DND-41 (cell line): ENCODE results near the gene MACROD1.

Source experiments
- ATAC-seq: fragments of 200-7000 bp; cut with Tn5 transposase; 3 replicates; pipeline ENCODE4 v1.9.1; 2021; ENCODE audit warnings: low read depth; ENCODE audit not compliant: insufficient read depth
- DNase-seq: peaks from one replicate; pipeline ENCODE4 v3.0.0-alpha.2; 2020
- H2AFZ ChIP-seq: 2 replicates; pipeline ENCODE4 v1.6.0; 2012; ENCODE audit warnings: low read depth, low read length
- H3K27ac ChIP-seq: 2 replicates; pipeline ENCODE4 v1.5.1; 2012; ENCODE audit warnings: low read length, inconsistent platforms
- H3K27me3 ChIP-seq: fragments of 200-600 bp; sonication (generic); 2 replicates; pipeline ENCODE4 v1.6.0; 2012; ENCODE audit warnings: low read length, mild to moderate bottlenecking, inconsistent platforms; ENCODE audit not compliant: insufficient read depth, poor library complexity
- H3K36me3 ChIP-seq: 2 replicates; pipeline ENCODE4 v1.5.1; 2012; ENCODE audit warnings: low read length, inconsistent platforms; ENCODE audit not compliant: insufficient read depth
- H3K4me1 ChIP-seq: 2 replicates; pipeline ENCODE4 v1.5.1; 2012; ENCODE audit warnings: mild to moderate bottlenecking, low read length; ENCODE audit not compliant: insufficient read depth
- H3K4me2 ChIP-seq: 2 replicates; pipeline ENCODE4 v1.6.0; 2012; ENCODE audit warnings: mild to moderate bottlenecking, moderate library complexity, low read length, inconsistent platforms; ENCODE audit not compliant: insufficient read depth
- H3K4me3 ChIP-seq, 2 experiments: fragments of 200-600 bp in 1 of 2; shearing (Covaris generic) in 1 of 2; 2 replicates each; pipeline ENCODE4 v1.5.1; 2012 to 2016; ENCODE audit warnings: inconsistent platforms in 2 of 2, low read length in 2 of 2, mild to moderate bottlenecking in 2 of 2, low read depth in 1 of 2, moderate library complexity in 1 of 2
- H3K79me2 ChIP-seq: 2 replicates; pipeline ENCODE4 v1.6.0; 2012; ENCODE audit warnings: low read length, inconsistent platforms; ENCODE audit not compliant: insufficient read depth
- H3K9ac ChIP-seq: 2 replicates; pipeline ENCODE4 v1.6.0; 2012; ENCODE audit warnings: low read depth, mild to moderate bottlenecking, inconsistent platforms, low read length, moderate library complexity
- H3K9me3 ChIP-seq: 2 replicates; pipeline ENCODE4 v1.5.1; 2012; ENCODE audit warnings: low read length, moderate library complexity, mild to moderate bottlenecking, inconsistent platforms; ENCODE audit not compliant: insufficient read depth, severe bottlenecking
- H4K20me1 ChIP-seq: 2 replicates; pipeline ENCODE4 v1.6.0; 2012; ENCODE audit warnings: low read length; ENCODE audit not compliant: insufficient read depth
- EZH2 ChIP-seq: IDR thresholded peaks from 3 replicates; pipeline ENCODE4 v1.6.1; 2012; ENCODE audit warnings: borderline replicate concordance, low read depth, mild to moderate bottlenecking, moderate library complexity, low read length, inconsistent platforms; ENCODE audit not compliant: severe bottlenecking
- TF ChIP-seq, protein P1 (sequence below): IDR thresholded peaks from 2 replicates; pipeline ENCODE4 v1.5.1; 2012; ENCODE audit warnings: borderline replicate concordance, low read length, moderate library complexity, mild to moderate bottlenecking; ENCODE audit not compliant: poor library complexity, severe bottlenecking; ENCODE audit errors: extremely low read depth

MACROD1 gene

GRCh38 chr11:64204080-64204440 is 38.1 kb upstream of the MACROD1 start:
- H3K79me2 ChIP-seq, result peaks cover 41% of the 10 kb centered on the region
- DNase-seq (no peak), ATAC-seq (no peak)
- no peak overlapping the region for H3K4me3 ChIP-seq
- H2AFZ ChIP-seq, result no peak overlapping the region
- no peaks in the 10 kb centered on the region for H3K9me3 ChIP-seq
- no peak overlapping the region for H3K9ac ChIP-seq
- peaks cover 46% of the 10 kb centered on the region for H3K4me1 ChIP-seq
- peaks cover 75% of the 10 kb centered on the region for H3K36me3 ChIP-seq
- H3K27me3 ChIP-seq, result no peaks in the 10 kb centered on the region
- no peak overlapping the region for H3K4me2 ChIP-seq
- H3K27ac ChIP-seq, result no peak overlapping the region
- TF ChIP-seq, protein P1, sequence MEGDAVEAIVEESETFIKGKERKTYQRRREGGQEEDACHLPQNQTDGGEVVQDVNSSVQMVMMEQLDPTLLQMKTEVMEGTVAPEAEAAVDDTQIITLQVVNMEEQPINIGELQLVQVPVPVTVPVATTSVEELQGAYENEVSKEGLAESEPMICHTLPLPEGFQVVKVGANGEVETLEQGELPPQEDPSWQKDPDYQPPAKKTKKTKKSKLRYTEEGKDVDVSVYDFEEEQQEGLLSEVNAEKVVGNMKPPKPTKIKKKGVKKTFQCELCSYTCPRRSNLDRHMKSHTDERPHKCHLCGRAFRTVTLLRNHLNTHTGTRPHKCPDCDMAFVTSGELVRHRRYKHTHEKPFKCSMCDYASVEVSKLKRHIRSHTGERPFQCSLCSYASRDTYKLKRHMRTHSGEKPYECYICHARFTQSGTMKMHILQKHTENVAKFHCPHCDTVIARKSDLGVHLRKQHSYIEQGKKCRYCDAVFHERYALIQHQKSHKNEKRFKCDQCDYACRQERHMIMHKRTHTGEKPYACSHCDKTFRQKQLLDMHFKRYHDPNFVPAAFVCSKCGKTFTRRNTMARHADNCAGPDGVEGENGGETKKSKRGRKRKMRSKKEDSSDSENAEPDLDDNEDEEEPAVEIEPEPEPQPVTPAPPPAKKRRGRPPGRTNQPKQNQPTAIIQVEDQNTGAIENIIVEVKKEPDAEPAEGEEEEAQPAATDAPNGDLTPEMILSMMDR, result no peak
- no peak for TF ChIP-seq EZH2
- peaks cover 49% of the 10 kb centered on the region for H4K20me1 ChIP-seq

GRCh38 chr11:64203421-64204079 is 37.6 kb upstream of the MACROD1 start:
- peaks cover 43% of the 10 kb centered on the region for H3K4me1 ChIP-seq
- no peak overlapping the region for H3K27ac ChIP-seq
- peaks cover 45% of the 10 kb centered on the region for H4K20me1 ChIP-seq

GRCh38 chr11:64202992-64203391 is 37.1 kb upstream of the MACROD1 start:
- no peaks in the 10 kb centered on the region for H3K9me3 ChIP-seq
- peaks cover 78% of the 10 kb centered on the region for H3K36me3 ChIP-seq
- no peak overlapping the region for H3K4me3 ChIP-seq
- H3K4me2 ChIP-seq, result no peak overlapping the region
- no peaks in the 10 kb centered on the region for H3K27me3 ChIP-seq
- no peak overlapping the region for H3K27ac ChIP-seq
- H3K4me1 ChIP-seq, result peaks cover 37% of the 10 kb centered on the region
- peaks cover 40% of the 10 kb centered on the region for H4K20me1 ChIP-seq
- H3K9ac ChIP-seq, result no peak overlapping the region
- no peak for DNase-seq
- TF ChIP-seq EZH2, result no peak
- TF ChIP-seq, protein P1, result peak; percentile 4
- H3K79me2 ChIP-seq, result peaks cover 42% of the 10 kb centered on the region
- H2AFZ ChIP-seq, result no peak overlapping the region
- ATAC-seq, result no peak

More at GRCh38 chr11:64203421-64204079, 37.6 kb upstream of the MACROD1 start:
- Histone ChIP-seq H3K9me3 (no peaks in the 10 kb centered on the region), H3K36me3 (peaks cover 77% of the 10 kb centered on the region), H3K4me3 (no peak overlapping the region), H3K9ac (no peak overlapping the region), H3K27me3 (no peaks in the 10 kb centered on the region), H2AFZ (no peak overlapping the region), H3K4me2 (no peak overlapping the region), H3K79me2 (peaks cover 43% of the 10 kb centered on the region)
- ATAC-seq, result no peak
- DNase-seq, result no peak
- TF ChIP-seq EZH2, result no peak
- TF ChIP-seq, protein P1, result no peak
